Panc1 (cell line): Measurements from ENCODE around the gene ACTL10. TPM values are rescaled to one million over a fixed set of nuclear protein-coding genes. Genes with fewer than 3 reads are reported as not detected.

Experiments used
- ATAC-seq: fragments of 200-7000 bp; cut with Tn5 transposase; 2 replicates; pipeline ENCODE4 v1.9.1; 2020; ENCODE audit warnings: mild to moderate bottlenecking, moderate library complexity
- BruUV-seq: library from RNA; stranded (reverse); fragments of 400-500 nt; replicated peaks from 2 replicates; lab custom pipeline; 2021; lab: Mats Ljungman, UMichigan
- CTCF ChIA-PET: fragments of 300-600 bp; sonication (Branson Sonifier 250); formaldehyde crosslinking; loops from one replicate; lab custom pipeline; 2022; ENCODE audit warnings: antibody characterized with exemption; lab: Charles Lee
- POLR2A ChIA-PET: fragments of 300-600 bp; sonication (Branson Sonifier 250); formaldehyde crosslinking; loops from one replicate; lab custom pipeline; 2022; ENCODE audit warnings: antibody characterized with exemption; lab: Charles Lee
- DNase-seq: peaks from one replicate; pipeline ENCODE4 v3.0.0-alpha.2; 2010; ENCODE audit warnings: low read depth, low spot score
- H3K27ac ChIP-seq: 2 replicates; pipeline ENCODE4 v1.5.1; 2011; ENCODE audit warnings: mild to moderate bottlenecking, low read length, inconsistent platforms
- H3K27me3 ChIP-seq: fragments of 200-500 bp; sonication (Bioruptor generic); 2 replicates; pipeline ENCODE4 v1.6.0; 2014; ENCODE audit warnings: low read length, inconsistent platforms; ENCODE audit not compliant: control insufficient read depth, insufficient read depth
- H3K36me3 ChIP-seq: fragments of 200-500 bp; sonication (Bioruptor generic); 2 replicates; pipeline ENCODE4 v1.5.1; 2014; ENCODE audit warnings: inconsistent platforms, mild to moderate bottlenecking, low read length, moderate library complexity; ENCODE audit not compliant: control insufficient read depth, insufficient read depth
- H3K4me1 ChIP-seq: 2 replicates; pipeline ENCODE4 v1.5.1; 2011; ENCODE audit warnings: inconsistent platforms, mild to moderate bottlenecking, low read length, moderate library complexity; ENCODE audit not compliant: control insufficient read depth, insufficient read depth
- H3K4me3 ChIP-seq, 2 experiments: 2 replicates each; pipeline ENCODE4 v1.5.1; 2011 to 2012; ENCODE audit warnings: low read depth in 2 of 2, low read length in 2 of 2, mild to moderate bottlenecking in 2 of 2, inconsistent platforms in 1 of 2, moderate library complexity in 1 of 2
- H3K9me3 ChIP-seq: fragments of 200-500 bp; sonication (Bioruptor generic); 2 replicates; pipeline ENCODE4 v1.5.1; 2014; ENCODE audit warnings: low read depth, mild to moderate bottlenecking, inconsistent platforms, low read length, moderate library complexity; ENCODE audit not compliant: control insufficient read depth, insufficient read depth
- CTCF ChIP-seq: fragments of 450-650 bp; IDR thresholded peaks from 2 replicates; pipeline ENCODE4 v1.5.1; 2017; ENCODE audit warnings: mild to moderate bottlenecking
- POLR2AphosphoS5 ChIP-seq: IDR thresholded peaks from 2 replicates; pipeline ENCODE4 v1.6.1; 2012; ENCODE audit warnings: mild to moderate bottlenecking, low read depth, low read length, moderate library complexity
- SIN3A ChIP-seq: IDR thresholded peaks from 2 replicates; pipeline ENCODE4 v1.6.1; 2012; ENCODE audit warnings: low read depth, mild to moderate bottlenecking, low read length, moderate library complexity, borderline replicate concordance; ENCODE audit not compliant: insufficient read depth
- TCF7L2 ChIP-seq: IDR thresholded peaks from 2 replicates; pipeline ENCODE4 v1.6.1; 2011; ENCODE audit warnings: mild to moderate bottlenecking, low read depth, low read length, inconsistent platforms
- in situ Hi-C: cut with HindIII; loops from 2 replicates; pipeline ENCODE4 v1.10.0; 2016; ENCODE audit warnings: low sequenced_read_pairs, low pct_unique_long_range_greater_than_20kb
- intact Hi-C: fragments of 100-400 bp; cut with micrococcal nuclease; formaldehyde crosslinking; loops from one replicate; pipeline ENCODE4 v1.10.0; 2022; ENCODE audit not compliant: unreplicated experiment
- total RNA-seq: library from RNA; stranded (reverse); gene quantifications from one replicate; pipeline ENCODE4 v1.2.1, GENCODE V29; 2021; ENCODE audit not compliant: unreplicated experiment
- TF ChIP-seq, protein P1 (sequence below), 2 experiments: IDR thresholded peaks; 2 replicates each; pipeline ENCODE4 v1.6.1; 2011 to 2012; ENCODE audit warnings: low read depth in 2 of 2, control low read depth in 1 of 2, low read length in 1 of 2, mild to moderate bottlenecking in 1 of 2, moderate library complexity in 1 of 2; ENCODE audit not compliant: insufficient read depth in 1 of 2

The ACTL10 gene
- total RNA-seq, 1 experiment from 2014 or later: not detected

GRCh38 chr20:33635341-33635740 is 31.4 kb upstream of the ACTL10 start:
- no peaks in the 10 kb centered on the region for H3K27me3 ChIP-seq
- DNase-seq: no peak
- H3K4me1 ChIP-seq: no peaks in the 10 kb centered on the region
- no peak overlapping the region for H3K4me3 ChIP-seq
- BruUV-seq: no TSS peak
- no peaks in the 10 kb centered on the region for H3K9me3 ChIP-seq
- TF ChIP-seq CTCF: no peak
- intact Hi-C loops (no loop called here), in situ Hi-C loops (no loop called here)
- ChIA-PET CTCF (interaction anchor here (0.6 kb wide), 1 partner anchor 56 kb away, joined by 3 read pairs; no protein-coding TSS in a partner anchor), POLR2A (no interaction called here)
- no peak overlapping the region for H3K27ac ChIP-seq
- no peaks in the 10 kb centered on the region for H3K36me3 ChIP-seq
- no peak for ATAC-seq

DNA sequence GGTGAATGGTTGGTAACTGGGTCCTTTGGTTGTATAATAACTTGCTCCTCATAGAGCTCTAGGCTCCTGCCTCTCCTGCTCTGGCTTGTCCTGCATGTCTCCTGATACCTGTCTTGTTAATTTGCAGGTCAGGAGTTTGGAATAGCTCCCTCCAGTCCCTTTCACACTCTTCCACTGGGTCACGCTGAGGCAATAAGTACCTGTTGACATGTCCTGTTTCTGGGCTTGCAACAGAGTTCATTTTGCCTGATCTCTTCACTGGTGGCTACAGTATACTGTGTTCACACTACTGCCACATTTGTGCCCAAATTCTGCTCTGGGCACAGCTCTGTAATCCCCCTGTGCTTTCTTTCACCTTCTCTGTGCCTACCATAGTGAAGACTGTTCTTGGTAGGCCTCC is 30.0 kb upstream of the ACTL10 start:
- DNase-seq: no peak
- BruUV-seq: no TSS peak
- Histone ChIP-seq H3K4me1 (no peaks in the 10 kb centered on the region), H3K36me3 (no peaks in the 10 kb centered on the region), H3K9me3 (no peaks in the 10 kb centered on the region), H3K27me3 (no peaks in the 10 kb centered on the region), H3K4me3 (no peak overlapping the region), H3K27ac (no peak overlapping the region)
- CTCF ChIA-PET: no interaction called here
- POLR2A ChIA-PET: interaction anchor here (0.9 kb wide), 1 partner anchor 73 kb away, joined by 4 read pairs; no protein-coding TSS in a partner anchor
- in situ Hi-C loops: no loop called here
- intact Hi-C loops: no loop called here
- no peak for ATAC-seq
- TF ChIP-seq, protein P1, sequence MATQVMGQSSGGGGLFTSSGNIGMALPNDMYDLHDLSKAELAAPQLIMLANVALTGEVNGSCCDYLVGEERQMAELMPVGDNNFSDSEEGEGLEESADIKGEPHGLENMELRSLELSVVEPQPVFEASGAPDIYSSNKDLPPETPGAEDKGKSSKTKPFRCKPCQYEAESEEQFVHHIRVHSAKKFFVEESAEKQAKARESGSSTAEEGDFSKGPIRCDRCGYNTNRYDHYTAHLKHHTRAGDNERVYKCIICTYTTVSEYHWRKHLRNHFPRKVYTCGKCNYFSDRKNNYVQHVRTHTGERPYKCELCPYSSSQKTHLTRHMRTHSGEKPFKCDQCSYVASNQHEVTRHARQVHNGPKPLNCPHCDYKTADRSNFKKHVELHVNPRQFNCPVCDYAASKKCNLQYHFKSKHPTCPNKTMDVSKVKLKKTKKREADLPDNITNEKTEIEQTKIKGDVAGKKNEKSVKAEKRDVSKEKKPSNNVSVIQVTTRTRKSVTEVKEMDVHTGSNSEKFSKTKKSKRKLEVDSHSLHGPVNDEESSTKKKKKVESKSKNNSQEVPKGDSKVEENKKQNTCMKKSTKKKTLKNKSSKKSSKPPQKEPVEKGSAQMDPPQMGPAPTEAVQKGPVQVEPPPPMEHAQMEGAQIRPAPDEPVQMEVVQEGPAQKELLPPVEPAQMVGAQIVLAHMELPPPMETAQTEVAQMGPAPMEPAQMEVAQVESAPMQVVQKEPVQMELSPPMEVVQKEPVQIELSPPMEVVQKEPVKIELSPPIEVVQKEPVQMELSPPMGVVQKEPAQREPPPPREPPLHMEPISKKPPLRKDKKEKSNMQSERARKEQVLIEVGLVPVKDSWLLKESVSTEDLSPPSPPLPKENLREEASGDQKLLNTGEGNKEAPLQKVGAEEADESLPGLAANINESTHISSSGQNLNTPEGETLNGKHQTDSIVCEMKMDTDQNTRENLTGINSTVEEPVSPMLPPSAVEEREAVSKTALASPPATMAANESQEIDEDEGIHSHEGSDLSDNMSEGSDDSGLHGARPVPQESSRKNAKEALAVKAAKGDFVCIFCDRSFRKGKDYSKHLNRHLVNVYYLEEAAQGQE (IDR thresholded peaks at IDR 0.05; ENCODE audit: insufficient read depth in 1 of 2, low read depth in 2 of 2, low read length in 1 of 2): no peak
- TF ChIP-seq CTCF (no peak), POLR2AphosphoS5 (no peak), TCF7L2 (no peak), SIN3A (no peak)
